Measurements from ENCODE around the gene SLITRK3. TPM values are rescaled to one million over a fixed set of nuclear protein-coding genes. Genes with fewer than 3 reads are reported as not detected.
"Not testable (repeated sequence)": the region's sequence is repeated elsewhere in the genome, so short reads cannot be mapped to it uniquely, and the experiment has no call there.

The SLITRK3 gene
- total and polyA plus RNA-seq, 7 experiments from 2014 or later: not detected

- Mint-ChIP-seq H3K27me3 (no peaks in the 10 kb centered on the region), H3K4me1 (no peaks in the 10 kb centered on the region), H3K27ac (no peak overlapping the region), H3K9me3 (peaks cover 0 to 11% (median 2%) of the 10 kb centered on the region in 11 donors), H3K36me3 (no peaks in the 10 kb centered on the region), H3K4me3 (no peak overlapping the region)
- no peak for ATAC-seq
- Histone ChIP-seq H3K4me1 (ENCODE audit: control insufficient read depth in 2 of 2, insufficient read depth in 2 of 2, low read length in 2 of 2) (no peaks in the 10 kb centered on the region), H3K36me3 (ENCODE audit: control insufficient read depth in 2 of 3, insufficient read depth in 3 of 3, low read length in 3 of 3) (no peaks in the 10 kb centered on the region), H3K27ac (ENCODE audit: low read depth, low read length) (no peak overlapping the region), H3K4me3 (ENCODE audit: low read length) (no peak overlapping the region), H3K9me3 (ENCODE audit: control insufficient read depth in 2 of 3, low read length in 3 of 3) (no peaks in the 10 kb centered on the region), H3K27me3 (ENCODE audit: control insufficient read depth in 2 of 2, insufficient read depth in 2 of 2, low read length in 2 of 2) (no peaks in the 10 kb centered on the region)
- CTCF ChIA-PET: no interaction called here
- DNase-seq: no peak
- POLR2A ChIA-PET: no interaction called here
- intact Hi-C loops (cut with micrococcal nuclease): no loop called here
Observed at GRCh38 chr3:165162883-165163282, 33.3 kb downstream of the SLITRK3 start.

- Histone ChIP-seq H3K4me1 (ENCODE audit: control insufficient read depth in 2 of 2, insufficient read depth in 2 of 2, low read length in 2 of 2) (no peaks in the 10 kb centered on the region), H3K27ac (ENCODE audit: low read depth, low read length) (no peak overlapping the region), H3K27me3 (ENCODE audit: control insufficient read depth in 2 of 2, insufficient read depth in 2 of 2, low read length in 2 of 2) (no peaks in the 10 kb centered on the region), H3K9me3 (ENCODE audit: control insufficient read depth in 2 of 3, low read length in 3 of 3) (no peaks in the 10 kb centered on the region), H3K4me3 (ENCODE audit: low read length) (no peak overlapping the region), H3K36me3 (ENCODE audit: control insufficient read depth in 2 of 3, insufficient read depth in 3 of 3, low read length in 3 of 3) (no peaks in the 10 kb centered on the region)
- POLR2A ChIA-PET: no interaction called here
- Mint-ChIP-seq H3K4me1 (no peaks in the 10 kb centered on the region), H3K27ac (no peak overlapping the region), H3K9me3 (peaks cover 0 to 6% (median 0%) of the 10 kb centered on the region in 11 donors), H3K27me3 (no peaks in the 10 kb centered on the region), H3K36me3 (no peaks in the 10 kb centered on the region), H3K4me3 (no peak overlapping the region)
- DNase-seq (no peak), ATAC-seq (no peak)
- CTCF ChIA-PET: no interaction called here
- intact Hi-C loops (cut with micrococcal nuclease): no loop called here
Observed at GRCh38 chr3:165159760-165160421, 36.3 kb downstream of the SLITRK3 start.

GRCh38 chr3:165158011-165158410, 38.2 kb downstream of the SLITRK3 start:
- peaks cover 0 to 6% (median 0%) of the 10 kb centered on the region in 11 donors for H3K9me3 Mint-ChIP-seq
- CTCF ChIA-PET: no interaction called here
- Histone ChIP-seq H3K4me1 (ENCODE audit: control insufficient read depth in 2 of 2, insufficient read depth in 2 of 2, low read length in 2 of 2) (no peaks in the 10 kb centered on the region), H3K27me3 (ENCODE audit: control insufficient read depth in 2 of 2, insufficient read depth in 2 of 2, low read length in 2 of 2) (no peaks in the 10 kb centered on the region), H3K27ac (ENCODE audit: low read depth, low read length) (no peak overlapping the region), H3K9me3 (ENCODE audit: control insufficient read depth in 2 of 3, low read length in 3 of 3) (no peaks in the 10 kb centered on the region), H3K36me3 (ENCODE audit: control insufficient read depth in 2 of 3, insufficient read depth in 3 of 3, low read length in 3 of 3) (no peaks in the 10 kb centered on the region), H3K4me3 (ENCODE audit: low read length) (no peak overlapping the region)
- H3K4me1 Mint-ChIP-seq: no peaks in the 10 kb centered on the region
- intact Hi-C loops (cut with micrococcal nuclease): no loop called here
- no peaks in the 10 kb centered on the region for H3K36me3 Mint-ChIP-seq
- DNase-seq: no peak
- POLR2A ChIA-PET: no interaction called here
- no peaks in the 10 kb centered on the region for H3K27me3 Mint-ChIP-seq
- no peak for ATAC-seq
- no peak overlapping the region for H3K27ac Mint-ChIP-seq
- H3K4me3 Mint-ChIP-seq: no peak overlapping the region

GRCh38 chr3:165156757-165157420, 39.3 kb downstream of the SLITRK3 start:
- Histone ChIP-seq H3K36me3 (ENCODE audit: control insufficient read depth in 2 of 3, insufficient read depth in 3 of 3, low read length in 3 of 3) (no peaks in the 10 kb centered on the region), H3K4me1 (ENCODE audit: control insufficient read depth in 2 of 2, insufficient read depth in 2 of 2, low read length in 2 of 2) (no peaks in the 10 kb centered on the region), H3K4me3 (ENCODE audit: low read length) (no peak overlapping the region), H3K27ac (ENCODE audit: low read depth, low read length) (no peak overlapping the region), H3K9me3 (ENCODE audit: control insufficient read depth in 2 of 3, low read length in 3 of 3) (no peaks in the 10 kb centered on the region), H3K27me3 (ENCODE audit: control insufficient read depth in 2 of 2, insufficient read depth in 2 of 2, low read length in 2 of 2) (no peaks in the 10 kb centered on the region)
- CTCF ChIA-PET: no interaction called here
- intact Hi-C loops (cut with micrococcal nuclease): no loop called here
- Mint-ChIP-seq H3K36me3 (no peaks in the 10 kb centered on the region), H3K27me3 (no peaks in the 10 kb centered on the region), H3K9me3 (peaks cover 0 to 6% (median 0%) of the 10 kb centered on the region in 11 donors), H3K4me3 (no peak overlapping the region), H3K4me1 (no peaks in the 10 kb centered on the region), H3K27ac (no peak overlapping the region)
- DNase-seq (no peak), ATAC-seq (no peak)
- POLR2A ChIA-PET: no interaction called here

GRCh38 chr3:165148876-165149441, 47.2 kb downstream of the SLITRK3 start:
- H3K36me3 ChIP-seq (ENCODE audit: control insufficient read depth in 2 of 3, insufficient read depth in 3 of 3, low read length in 3 of 3): no peaks in the 10 kb centered on the region
- no peaks in the 10 kb centered on the region for H3K27me3 ChIP-seq (ENCODE audit: control insufficient read depth in 2 of 2, insufficient read depth in 2 of 2, low read length in 2 of 2)
- no peak overlapping the region for H3K27ac Mint-ChIP-seq
- no peaks in the 10 kb centered on the region for H3K36me3 Mint-ChIP-seq
- no peaks in the 10 kb centered on the region for H3K9me3 ChIP-seq (ENCODE audit: control insufficient read depth in 2 of 3, low read length in 3 of 3)
- H3K4me3 ChIP-seq (ENCODE audit: low read length): no peak overlapping the region
- H3K27me3 Mint-ChIP-seq: no peaks in the 10 kb centered on the region
- POLR2A ChIA-PET: no interaction called here
- CTCF ChIA-PET: no interaction called here
- intact Hi-C loops (cut with micrococcal nuclease): no loop called here
- H3K9me3 Mint-ChIP-seq: peaks cover 0 to 10% (median 0%) of the 10 kb centered on the region in 11 donors
- ATAC-seq (no peak), DNase-seq (no peak)
- no peak overlapping the region for H3K27ac ChIP-seq (ENCODE audit: low read depth, low read length)
- H3K4me1 ChIP-seq (ENCODE audit: control insufficient read depth in 2 of 2, insufficient read depth in 2 of 2, low read length in 2 of 2): no peaks in the 10 kb centered on the region
- H3K4me1 Mint-ChIP-seq: no peaks in the 10 kb centered on the region
- no peak overlapping the region for H3K4me3 Mint-ChIP-seq

GRCh38 chr3:165144271-165144670, 51.9 kb downstream of the SLITRK3 start:
- POLR2A ChIA-PET: no interaction called here
- Histone ChIP-seq H3K27ac (ENCODE audit: low read depth, low read length) (no peak overlapping the region), H3K4me3 (ENCODE audit: low read length) (no peak overlapping the region), H3K27me3 (ENCODE audit: control insufficient read depth in 2 of 2, insufficient read depth in 2 of 2, low read length in 2 of 2) (no peaks in the 10 kb centered on the region), H3K36me3 (ENCODE audit: control insufficient read depth in 2 of 3, insufficient read depth in 3 of 3, low read length in 3 of 3) (no peaks in the 10 kb centered on the region), H3K9me3 (ENCODE audit: control insufficient read depth in 2 of 3, low read length in 3 of 3) (no peaks in the 10 kb centered on the region), H3K4me1 (ENCODE audit: control insufficient read depth in 2 of 2, insufficient read depth in 2 of 2, low read length in 2 of 2) (no peaks in the 10 kb centered on the region)
- peaks cover 0 to 5% (median 0%) of the 10 kb centered on the region in 11 donors for H3K9me3 Mint-ChIP-seq
- no peak overlapping the region for H3K4me3 Mint-ChIP-seq
- DNase-seq (no peak), ATAC-seq (no peak)
- H3K36me3 Mint-ChIP-seq: no peaks in the 10 kb centered on the region
- H3K27ac Mint-ChIP-seq: no peak overlapping the region
- no peaks in the 10 kb centered on the region for H3K4me1 Mint-ChIP-seq
- CTCF ChIA-PET: no interaction called here
- intact Hi-C loops (cut with micrococcal nuclease): no loop called here
- no peaks in the 10 kb centered on the region for H3K27me3 Mint-ChIP-seq

- POLR2A ChIA-PET; H3K36me3 ChIP-seq (ENCODE audit: control insufficient read depth in 2 of 3, insufficient read depth in 3 of 3, low read length in 3 of 3); H3K27me3 Mint-ChIP-seq; ATAC-seq; H3K27ac ChIP-seq (ENCODE audit: low read depth, low read length); CTCF ChIA-PET; H3K27ac Mint-ChIP-seq; H3K4me1 Mint-ChIP-seq; H3K9me3 ChIP-seq (ENCODE audit: control insufficient read depth in 2 of 3, low read length in 3 of 3); DNase-seq; intact Hi-C loops (cut with micrococcal nuclease); H3K27me3 ChIP-seq (ENCODE audit: control insufficient read depth in 2 of 2, insufficient read depth in 2 of 2, low read length in 2 of 2); H3K36me3 Mint-ChIP-seq; H3K4me3 ChIP-seq (ENCODE audit: low read length); H3K4me1 ChIP-seq (ENCODE audit: control insufficient read depth in 2 of 2, insufficient read depth in 2 of 2, low read length in 2 of 2); H3K4me3 Mint-ChIP-seq: not testable (repeated sequence)
- H3K9me3 Mint-ChIP-seq: peaks cover 0 to 15% (median 5%) of the 10 kb centered on the region in 11 donors
Observed at GRCh38 chr3:165139918-165140317, 56.3 kb downstream of the SLITRK3 start.

Measured in naive thymus-derived CD4-positive, alpha-beta T cell (primary cell).